ENCODE measurements around the gene WDR33.

WDR33 gene

DNA sequence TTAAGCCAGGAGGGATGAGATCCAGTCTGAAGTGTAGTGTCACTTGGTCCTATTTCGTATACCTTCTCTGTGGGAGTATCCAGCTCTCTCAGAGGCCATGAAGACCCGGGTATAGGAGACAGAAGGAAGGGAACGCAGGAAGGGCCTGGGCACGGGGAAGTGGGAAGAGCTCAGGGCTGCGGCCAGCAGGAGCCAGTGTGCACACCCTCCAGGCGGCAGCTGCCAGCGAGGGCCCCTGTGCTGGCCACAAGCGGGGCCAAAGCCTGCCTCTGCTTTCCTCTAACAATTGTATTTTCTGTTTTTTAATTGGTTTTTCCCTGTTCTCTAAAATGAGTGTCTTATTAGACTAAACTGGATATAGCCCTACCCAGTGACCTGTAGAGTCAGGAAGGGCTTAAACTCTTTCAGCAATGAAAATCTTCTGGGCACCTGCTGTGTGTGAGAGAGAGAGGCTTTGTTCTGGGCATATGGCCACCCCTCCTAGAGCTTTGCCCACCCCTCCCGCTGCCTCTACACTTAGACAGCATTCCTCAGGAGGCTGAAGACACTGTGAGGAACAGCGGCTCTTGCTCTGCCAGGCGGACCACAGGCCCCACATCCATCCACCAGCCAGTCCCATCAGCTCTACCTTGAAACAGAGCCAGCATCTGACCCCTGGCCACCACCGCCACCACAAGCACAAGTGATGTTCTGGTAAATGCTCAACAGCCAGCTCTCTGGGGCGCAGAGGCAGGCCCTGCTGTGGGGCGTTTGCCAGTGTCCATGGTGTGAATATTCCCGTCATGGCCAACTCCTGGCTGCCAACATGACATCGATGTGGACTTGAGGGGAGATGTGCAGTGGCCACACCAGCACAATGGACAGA is 155.5 kb downstream of the WDR33 start:
- DNase-seq (ENCODE audit: low read depth in 2 of 2), result no peak

- no peak for DNase-seq (ENCODE audit: low read depth in 2 of 2)
Measured at GRCh38 chr2:127654838-127655175, 156.2 kb downstream of the WDR33 start.

DNA sequence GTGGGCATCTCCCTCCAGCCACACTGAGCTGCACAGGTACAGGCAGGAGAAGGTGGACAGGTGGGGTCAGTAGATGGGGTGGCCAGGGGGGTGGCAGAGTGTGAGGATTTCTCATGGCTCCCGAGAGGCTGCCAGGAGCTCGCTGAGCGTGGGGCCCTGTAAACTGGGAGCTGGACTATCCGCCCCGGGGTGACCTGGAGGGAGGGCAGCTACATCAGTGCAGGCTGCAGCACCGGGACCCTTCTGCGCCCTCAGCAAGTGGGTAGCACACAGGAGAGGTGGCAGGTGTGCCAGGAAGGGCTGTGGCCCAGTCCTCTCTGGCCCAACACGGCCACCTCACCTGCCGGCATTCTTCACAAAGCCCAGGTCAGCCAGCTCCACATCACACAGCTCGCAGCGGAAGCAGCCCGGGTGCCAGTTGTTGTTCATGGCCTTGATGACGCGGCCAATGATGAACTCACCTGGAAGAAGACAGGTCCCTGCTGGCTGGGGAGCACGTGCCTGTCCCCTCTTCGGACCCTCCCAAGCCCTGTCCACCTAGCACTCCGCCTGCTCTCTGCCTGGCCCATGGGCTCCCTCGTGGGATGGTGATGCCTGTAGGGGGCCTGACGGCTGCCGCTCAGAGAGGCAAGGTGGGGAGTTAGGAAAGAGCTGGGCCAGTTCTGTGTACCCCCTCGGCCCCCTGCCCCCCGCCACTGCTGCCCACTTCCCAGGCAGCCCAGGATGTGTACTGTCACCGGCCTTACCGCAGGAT is 156.7 kb downstream of the WDR33 start:
- DNase-seq (ENCODE audit: low read depth in 2 of 2), result no peak

- no peak for DNase-seq (ENCODE audit: low read depth in 2 of 2)
Measured at GRCh38 chr2:127653421-127654083, 157.4 kb downstream of the WDR33 start.

GRCh38 chr2:127652786-127653357 is 158.1 kb downstream of the WDR33 start:
- DNase-seq (ENCODE audit: low read depth in 2 of 2), result no peak

DNA sequence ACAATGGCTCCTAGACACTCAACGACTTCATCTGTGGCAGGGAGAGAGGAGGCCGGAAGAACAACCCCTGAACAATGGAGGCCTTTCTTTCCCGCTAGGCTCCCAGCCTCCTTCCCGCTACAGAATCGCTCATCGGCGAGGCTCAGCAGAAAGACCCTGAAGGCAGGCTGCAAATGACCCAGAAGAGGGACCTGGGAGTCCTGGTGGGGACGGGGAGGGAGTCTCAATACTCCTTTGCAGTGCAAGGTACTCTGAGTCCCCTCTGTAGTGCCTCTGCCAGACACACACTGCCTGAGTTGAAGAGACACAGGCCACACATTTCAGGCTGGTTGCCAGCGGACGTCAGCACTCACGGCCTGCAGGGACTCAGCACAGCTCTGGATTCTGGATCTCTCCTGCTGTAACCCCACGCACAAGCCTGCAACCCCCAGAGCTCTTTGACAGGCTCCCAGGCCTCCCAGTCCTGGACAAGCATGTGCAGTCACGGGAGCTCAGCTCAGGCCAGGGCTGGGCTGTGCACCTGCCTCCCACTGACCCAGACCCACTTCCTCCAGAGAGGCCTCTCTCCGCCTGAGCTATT is 158.9 kb downstream of the WDR33 start:
- no peak for DNase-seq (ENCODE audit: low read depth in 2 of 2)

GRCh38 chr2:127651381-127651809 is 159.6 kb downstream of the WDR33 start:
- no peak for DNase-seq (ENCODE audit: low read depth in 2 of 2)
